OCI-M2 (cell line): ENCODE measurements around the gene HOXA11.

Source experiments
- DNase-seq: peaks from one replicate; lab custom pipeline; 2025; ENCODE audit not compliant: unreplicated experiment; lab: John Stamatoyannopoulos, UW

The HOXA11 gene

GRCh38 chr7:27148756-27149641, 36.0 kb downstream of the HOXA11 start:
- no peak for DNase-seq

GRCh38 chr7:27148031-27148755, 36.8 kb downstream of the HOXA11 start:
- no peak for DNase-seq

GRCh38 chr7:27147199-27148030, 37.6 kb downstream of the HOXA11 start, which contains the start of gene HOXA6:
HOXA6 (minus strand) TSS chr7:27147774; CDS start chr7:27147749, 25 bp downstream.
- DNase-seq: no peak

- no peak for DNase-seq
Measured at GRCh38 chr7:27146491-27147198, 38.4 kb downstream of the HOXA11 start.

GRCh38 chr7:27145914-27146412, 39.1 kb downstream of the HOXA11 start:
- no peak for DNase-seq

- DNase-seq: no peak
Measured at GRCh38 chr7:27145165-27145913, 39.7 kb downstream of the HOXA11 start.

- DNase-seq: no peak
Measured at GRCh38 chr7:27144781-27145164, 40.3 kb downstream of the HOXA11 start.

GRCh38 chr7:27143950-27144780, 40.9 kb downstream of the HOXA11 start:
- no peak for DNase-seq

GRCh38 chr7:27143023-27143949, 41.7 kb downstream of the HOXA11 start, which contains the start of gene HOXA5:
HOXA5 (minus strand) TSS chr7:27143681; CDS start chr7:27143607, 74 bp downstream.
- no peak for DNase-seq

- DNase-seq: no peak
Measured at GRCh38 chr7:27142580-27143022, 42.4 kb downstream of the HOXA11 start.

- DNase-seq: no peak
Measured at GRCh38 chr7:27141923-27142579, 43.0 kb downstream of the HOXA11 start.

- no peak for DNase-seq
Measured at GRCh38 chr7:27141137-27141922, 43.7 kb downstream of the HOXA11 start.

GRCh38 chr7:27140126-27140857, 44.7 kb downstream of the HOXA11 start:
- no peak for DNase-seq

- DNase-seq: no peak
Measured at GRCh38 chr7:27139334-27140125, 45.5 kb downstream of the HOXA11 start.

- DNase-seq: no peak
Measured at GRCh38 chr7:27138985-27139333, 46.1 kb downstream of the HOXA11 start.
